Panc1 (cell line): ENCODE measurements around the gene MRPL4.

ENCODE experiments used
- POLR2AphosphoS5 ChIP-seq: IDR thresholded peaks from 2 replicates; pipeline ENCODE4 v1.6.1; 2012; ENCODE audit warnings: mild to moderate bottlenecking, low read depth, low read length, moderate library complexity
- SIN3A ChIP-seq: IDR thresholded peaks from 2 replicates; pipeline ENCODE4 v1.6.1; 2012; ENCODE audit warnings: low read depth, mild to moderate bottlenecking, low read length, moderate library complexity, borderline replicate concordance; ENCODE audit not compliant: insufficient read depth
- TF ChIP-seq, protein P1 (sequence below): fragments of 450-650 bp; IDR thresholded peaks from 2 replicates; pipeline ENCODE4 v1.5.1; 2017; ENCODE audit warnings: mild to moderate bottlenecking
- TF ChIP-seq, protein P2 (sequence below), 2 experiments: IDR thresholded peaks; 2 replicates each; pipeline ENCODE4 v1.6.1; 2011 to 2012; ENCODE audit warnings: low read depth in 2 of 2, control low read depth in 1 of 2, low read length in 1 of 2, mild to moderate bottlenecking in 1 of 2, moderate library complexity in 1 of 2; ENCODE audit not compliant: insufficient read depth in 1 of 2

DNA sequence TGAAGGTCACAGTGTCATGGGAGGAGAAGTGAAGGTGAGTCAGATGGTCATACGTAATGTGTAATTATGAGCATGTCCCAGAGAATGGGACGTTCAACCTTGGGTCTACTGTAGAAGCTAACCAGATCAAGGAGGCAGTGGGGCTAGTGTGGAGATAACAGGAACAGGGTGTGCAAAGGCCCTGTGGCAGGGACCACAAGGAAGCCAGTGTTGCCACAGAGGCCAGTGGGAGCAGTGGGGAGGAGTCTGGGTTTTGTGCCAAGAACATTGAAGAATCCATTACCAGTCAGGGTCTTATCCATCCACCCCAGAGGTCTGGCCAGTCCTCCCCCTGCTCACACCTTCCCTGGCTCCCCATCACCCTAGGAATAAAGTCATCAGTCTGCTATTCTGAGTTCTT is 3.3 kb downstream of the MRPL4 start:
- TF ChIP-seq, protein P1, sequence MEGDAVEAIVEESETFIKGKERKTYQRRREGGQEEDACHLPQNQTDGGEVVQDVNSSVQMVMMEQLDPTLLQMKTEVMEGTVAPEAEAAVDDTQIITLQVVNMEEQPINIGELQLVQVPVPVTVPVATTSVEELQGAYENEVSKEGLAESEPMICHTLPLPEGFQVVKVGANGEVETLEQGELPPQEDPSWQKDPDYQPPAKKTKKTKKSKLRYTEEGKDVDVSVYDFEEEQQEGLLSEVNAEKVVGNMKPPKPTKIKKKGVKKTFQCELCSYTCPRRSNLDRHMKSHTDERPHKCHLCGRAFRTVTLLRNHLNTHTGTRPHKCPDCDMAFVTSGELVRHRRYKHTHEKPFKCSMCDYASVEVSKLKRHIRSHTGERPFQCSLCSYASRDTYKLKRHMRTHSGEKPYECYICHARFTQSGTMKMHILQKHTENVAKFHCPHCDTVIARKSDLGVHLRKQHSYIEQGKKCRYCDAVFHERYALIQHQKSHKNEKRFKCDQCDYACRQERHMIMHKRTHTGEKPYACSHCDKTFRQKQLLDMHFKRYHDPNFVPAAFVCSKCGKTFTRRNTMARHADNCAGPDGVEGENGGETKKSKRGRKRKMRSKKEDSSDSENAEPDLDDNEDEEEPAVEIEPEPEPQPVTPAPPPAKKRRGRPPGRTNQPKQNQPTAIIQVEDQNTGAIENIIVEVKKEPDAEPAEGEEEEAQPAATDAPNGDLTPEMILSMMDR = no peak
- TF ChIP-seq POLR2AphosphoS5 (no peak), SIN3A (no peak)
- TF ChIP-seq, protein P2, sequence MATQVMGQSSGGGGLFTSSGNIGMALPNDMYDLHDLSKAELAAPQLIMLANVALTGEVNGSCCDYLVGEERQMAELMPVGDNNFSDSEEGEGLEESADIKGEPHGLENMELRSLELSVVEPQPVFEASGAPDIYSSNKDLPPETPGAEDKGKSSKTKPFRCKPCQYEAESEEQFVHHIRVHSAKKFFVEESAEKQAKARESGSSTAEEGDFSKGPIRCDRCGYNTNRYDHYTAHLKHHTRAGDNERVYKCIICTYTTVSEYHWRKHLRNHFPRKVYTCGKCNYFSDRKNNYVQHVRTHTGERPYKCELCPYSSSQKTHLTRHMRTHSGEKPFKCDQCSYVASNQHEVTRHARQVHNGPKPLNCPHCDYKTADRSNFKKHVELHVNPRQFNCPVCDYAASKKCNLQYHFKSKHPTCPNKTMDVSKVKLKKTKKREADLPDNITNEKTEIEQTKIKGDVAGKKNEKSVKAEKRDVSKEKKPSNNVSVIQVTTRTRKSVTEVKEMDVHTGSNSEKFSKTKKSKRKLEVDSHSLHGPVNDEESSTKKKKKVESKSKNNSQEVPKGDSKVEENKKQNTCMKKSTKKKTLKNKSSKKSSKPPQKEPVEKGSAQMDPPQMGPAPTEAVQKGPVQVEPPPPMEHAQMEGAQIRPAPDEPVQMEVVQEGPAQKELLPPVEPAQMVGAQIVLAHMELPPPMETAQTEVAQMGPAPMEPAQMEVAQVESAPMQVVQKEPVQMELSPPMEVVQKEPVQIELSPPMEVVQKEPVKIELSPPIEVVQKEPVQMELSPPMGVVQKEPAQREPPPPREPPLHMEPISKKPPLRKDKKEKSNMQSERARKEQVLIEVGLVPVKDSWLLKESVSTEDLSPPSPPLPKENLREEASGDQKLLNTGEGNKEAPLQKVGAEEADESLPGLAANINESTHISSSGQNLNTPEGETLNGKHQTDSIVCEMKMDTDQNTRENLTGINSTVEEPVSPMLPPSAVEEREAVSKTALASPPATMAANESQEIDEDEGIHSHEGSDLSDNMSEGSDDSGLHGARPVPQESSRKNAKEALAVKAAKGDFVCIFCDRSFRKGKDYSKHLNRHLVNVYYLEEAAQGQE (IDR thresholded peaks at IDR 0.05; ENCODE audit: insufficient read depth in 1 of 2, low read depth in 2 of 2, low read length in 1 of 2) = no peak
